Tibial artery (tissue), 4 donors: ENCODE measurements around the gene FTSJ3.
"Not testable (repeated sequence)": the region's sequence is repeated elsewhere in the genome, so short reads cannot be mapped to it uniquely, and the experiment has no call there.

Experiments
- DNase-seq, 2 donors: peaks; one replicate each; pipeline ENCODE4 v3.0.0-alpha.2; 2019
- H3K27ac ChIP-seq, 2 donors: fragments of 200-600 bp; sonication (generic) in 1 of 2; 1 replicate in 1 of 2; 2 replicates in 1 of 2; pipeline ENCODE4 v1.5.1; 2018 to 2019; ENCODE audit warnings: mild to moderate bottlenecking in 1 of 2
- H3K27me3 ChIP-seq, 2 donors: fragments of 200-600 bp; sonication (generic) in 1 of 2; one replicate each; pipeline versions ENCODE4 v1.5.1 to v1.6.0; 2016 to 2019
- H3K36me3 ChIP-seq, 3 donors: fragments of 200-600 bp; sonication (generic) in 2 of 3; one replicate each; pipeline ENCODE4 v1.5.1; 2016 to 2019; ENCODE audit warnings: mild to moderate bottlenecking in 2 of 3
- H3K4me1 ChIP-seq, 4 donors: fragments of 200-600 bp; sonication (generic) in 2 of 4; 1 replicate in 3 of 4; 2 replicates in 1 of 4; pipeline ENCODE4 v1.5.1; 2016 to 2019
- H3K4me3 ChIP-seq, 2 donors: fragments of 200-600 bp; sonication (generic) in 1 of 2; 1 replicate in 1 of 2; 2 replicates in 1 of 2; pipeline ENCODE4 v1.5.1; 2018 to 2019; ENCODE audit warnings: mild to moderate bottlenecking in 2 of 2
- H3K9me3 ChIP-seq, 3 donors: fragments of 200-600 bp; sonication (generic) in 1 of 3; one replicate each; pipeline ENCODE4 v1.5.1; 2016 to 2019
- intact Hi-C: fragments of 100-400 bp; cut with DNase I; formaldehyde crosslinking; loops from one replicate; pipeline ENCODE4 v1.15.0; 2023; ENCODE audit warnings: low total_unique reads
- TF ChIP-seq, protein P1 (sequence below), 2 experiments: fragments of 200-600 bp in 1 of 2; fragments of 450-650 bp in 1 of 2; IDR thresholded peaks; one replicate each; pipeline ENCODE4 v1.5.1; 2017 to 2019; ENCODE audit warnings: antibody characterized with exemption in 2 of 2, mild to moderate bottlenecking in 1 of 2, moderate library complexity in 1 of 2

FTSJ3 gene

DNA sequence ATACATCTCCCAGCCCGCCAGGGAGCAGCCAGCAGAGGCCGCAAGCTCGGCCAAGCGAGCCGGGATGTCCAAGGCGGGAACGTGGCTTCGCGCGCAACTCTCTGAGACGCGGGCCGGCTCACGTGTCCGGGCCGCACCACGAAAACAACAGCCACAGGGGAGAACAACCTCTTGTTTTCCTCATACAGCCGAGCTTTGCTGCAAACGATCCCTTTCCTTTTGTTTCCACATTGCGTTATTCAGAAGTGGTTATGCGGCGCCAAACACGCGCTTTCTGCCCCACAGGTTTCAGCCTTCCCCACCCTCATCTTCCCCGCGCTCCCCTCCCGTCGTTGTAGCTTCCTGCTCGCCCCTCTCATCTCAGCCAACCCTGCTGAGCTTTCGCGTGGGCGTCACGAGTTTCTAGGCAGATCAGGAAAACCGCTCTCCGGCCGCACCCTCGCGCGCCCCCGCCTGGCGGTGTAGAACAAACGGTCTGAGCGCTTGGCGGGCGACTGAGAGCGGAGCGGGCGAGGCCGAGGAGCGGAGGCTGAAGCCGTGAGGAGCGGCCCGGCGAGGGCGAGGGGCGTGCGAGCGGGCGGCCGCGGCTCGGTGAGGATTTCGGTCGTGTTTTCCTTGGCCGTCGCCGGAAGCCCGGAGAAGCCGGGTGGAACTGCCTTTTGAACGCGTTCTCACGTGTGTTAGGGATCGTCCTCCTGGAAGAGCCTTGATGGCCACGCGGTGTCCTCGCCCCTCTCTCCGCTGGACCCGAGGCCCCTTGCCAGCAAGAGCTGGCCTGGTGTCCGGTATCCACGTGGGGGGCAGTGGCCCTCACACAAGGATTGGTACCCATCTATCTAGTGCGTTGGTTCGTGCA is 21.6 kb upstream of the FTSJ3 start:
- TF ChIP-seq, protein P1, sequence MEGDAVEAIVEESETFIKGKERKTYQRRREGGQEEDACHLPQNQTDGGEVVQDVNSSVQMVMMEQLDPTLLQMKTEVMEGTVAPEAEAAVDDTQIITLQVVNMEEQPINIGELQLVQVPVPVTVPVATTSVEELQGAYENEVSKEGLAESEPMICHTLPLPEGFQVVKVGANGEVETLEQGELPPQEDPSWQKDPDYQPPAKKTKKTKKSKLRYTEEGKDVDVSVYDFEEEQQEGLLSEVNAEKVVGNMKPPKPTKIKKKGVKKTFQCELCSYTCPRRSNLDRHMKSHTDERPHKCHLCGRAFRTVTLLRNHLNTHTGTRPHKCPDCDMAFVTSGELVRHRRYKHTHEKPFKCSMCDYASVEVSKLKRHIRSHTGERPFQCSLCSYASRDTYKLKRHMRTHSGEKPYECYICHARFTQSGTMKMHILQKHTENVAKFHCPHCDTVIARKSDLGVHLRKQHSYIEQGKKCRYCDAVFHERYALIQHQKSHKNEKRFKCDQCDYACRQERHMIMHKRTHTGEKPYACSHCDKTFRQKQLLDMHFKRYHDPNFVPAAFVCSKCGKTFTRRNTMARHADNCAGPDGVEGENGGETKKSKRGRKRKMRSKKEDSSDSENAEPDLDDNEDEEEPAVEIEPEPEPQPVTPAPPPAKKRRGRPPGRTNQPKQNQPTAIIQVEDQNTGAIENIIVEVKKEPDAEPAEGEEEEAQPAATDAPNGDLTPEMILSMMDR (IDR thresholded peaks at IDR 0.05) = peak; percentile 60 to 65
- peak; percentile 90 to 96 for DNase-seq
- Histone ChIP-seq H3K27ac (peak overlapping the region; percentile 52 to 59), H3K9me3 (no peaks in the 10 kb centered on the region), H3K27me3 (no peaks in the 10 kb centered on the region), H3K4me1 (peaks cover 0 to 12% (median 2%) of the 10 kb centered on the region in 4 donors), H3K4me3 (peak overlapping the region; percentile 34 to 35), H3K36me3 (no peaks in the 10 kb centered on the region)
- intact Hi-C loops = no loop called here

DNA sequence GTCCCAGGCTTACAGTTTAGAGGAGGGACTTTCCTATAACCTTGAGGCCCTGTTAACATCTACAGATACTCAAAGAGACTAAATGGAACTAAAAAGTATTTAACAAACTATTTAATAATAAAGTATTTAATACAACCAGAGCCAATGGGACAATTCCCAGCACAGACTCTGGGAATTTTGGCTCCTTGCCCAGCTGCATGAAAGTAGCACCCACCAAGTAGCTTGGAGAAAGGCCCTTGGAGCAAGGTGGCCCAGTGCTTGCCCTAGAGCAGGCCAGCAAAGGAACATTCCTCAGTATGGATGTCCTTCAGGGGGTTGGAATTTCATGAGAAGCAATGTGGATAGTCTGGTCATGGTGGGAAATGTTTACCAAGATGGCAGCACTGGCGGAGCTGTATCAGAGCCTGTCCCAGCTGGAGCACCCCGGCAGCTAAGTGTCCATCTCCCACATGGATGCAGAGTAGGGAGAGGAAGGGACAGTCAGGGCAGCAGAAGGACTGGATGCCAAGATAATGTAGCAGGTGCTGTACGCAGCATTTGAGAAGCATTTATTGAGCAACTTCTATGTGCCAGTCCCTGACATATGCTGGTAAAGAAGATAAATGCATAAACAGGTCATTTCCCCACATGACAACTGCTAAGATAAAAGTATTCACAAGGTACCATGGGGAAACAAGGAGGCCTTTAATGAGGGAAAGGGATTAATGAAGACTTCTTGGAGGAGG is 20.2 kb upstream of the FTSJ3 start:
- Histone ChIP-seq H3K4me1 (peaks cover 0 to 19% (median 7%) of the 10 kb centered on the region in 4 donors), H3K27ac (no peak overlapping the region), H3K36me3 (no peaks in the 10 kb centered on the region), H3K27me3 (no peaks in the 10 kb centered on the region), H3K9me3 (no peaks in the 10 kb centered on the region), H3K4me3 (no peak overlapping the region)
- intact Hi-C loops = no loop called here
- TF ChIP-seq, protein P1 (IDR thresholded peaks at IDR 0.05) = no peak
- DNase-seq = no peak

GRCh38 chr17:63845509-63845908 is 18.0 kb upstream of the FTSJ3 start:
- no peak overlapping the region for H3K27ac ChIP-seq
- no peak overlapping the region for H3K4me3 ChIP-seq
- TF ChIP-seq, protein P1 (IDR thresholded peaks at IDR 0.05) = no peak
- H3K9me3 ChIP-seq = no peaks in the 10 kb centered on the region
- H3K36me3 ChIP-seq = no peaks in the 10 kb centered on the region
- H3K27me3 ChIP-seq = no peaks in the 10 kb centered on the region
- H3K4me1 ChIP-seq = peaks cover 0 to 30% (median 18%) of the 10 kb centered on the region in 4 donors
- no peak for DNase-seq
- intact Hi-C loops = no loop called here

DNA sequence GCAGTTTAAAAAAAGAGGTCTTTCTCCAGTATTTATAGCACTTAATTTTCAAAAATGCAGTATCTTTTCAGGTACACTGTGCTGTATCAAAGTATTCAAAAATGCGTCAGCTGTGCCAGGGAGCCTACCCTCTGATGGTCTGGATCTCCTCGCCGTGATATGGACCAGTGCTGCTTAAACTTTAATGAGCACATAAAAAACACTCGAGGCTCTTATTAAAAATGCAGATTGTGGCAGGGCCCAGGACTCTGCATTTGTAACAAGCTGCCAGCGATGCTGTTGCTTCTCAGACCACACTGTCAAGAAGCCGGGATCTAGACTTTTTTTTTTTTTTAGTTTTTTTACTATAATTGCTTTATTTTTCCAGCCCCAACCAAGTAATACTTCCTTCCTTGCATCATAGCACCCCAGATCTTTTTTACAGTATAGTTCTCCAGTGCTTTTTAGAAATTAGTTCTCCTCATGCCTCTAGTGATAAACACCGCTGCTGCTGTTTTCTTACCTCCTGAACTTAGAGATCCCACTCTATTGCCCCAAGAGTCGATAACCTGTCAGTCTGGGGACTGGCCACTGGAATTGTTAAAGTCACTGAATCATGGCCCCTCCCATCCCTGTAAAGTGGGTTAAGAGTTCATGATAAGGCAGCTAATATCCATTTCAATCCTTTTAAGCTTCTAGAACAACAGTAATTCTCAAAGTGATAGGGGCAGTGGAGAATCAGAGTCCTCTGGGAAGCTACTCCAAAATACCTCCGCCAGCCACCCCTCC is 16.6 kb upstream of the FTSJ3 start:
- Histone ChIP-seq H3K27ac (peak overlapping the region; percentile 89 to 99), H3K27me3 (no peaks in the 10 kb centered on the region), H3K36me3 (no peaks in the 10 kb centered on the region), H3K4me1 (peaks cover 4 to 42% (median 32%) of the 10 kb centered on the region in 4 donors), H3K4me3 (peak overlapping the region; percentile 75 to 96), H3K9me3 (no peaks in the 10 kb centered on the region)
- TF ChIP-seq, protein P1 (IDR thresholded peaks at IDR 0.05) = no peak
- no peak for DNase-seq
- intact Hi-C loops = no loop called here

GRCh38 chr17:63843387-63843888 is 16.0 kb upstream of the FTSJ3 start:
- Histone ChIP-seq H3K4me1 (peaks cover 5 to 43% (median 37%) of the 10 kb centered on the region in 4 donors), H3K4me3 (peak overlapping the region; percentile 75 to 96), H3K27ac (peak overlapping the region; percentile 89 to 99)
- H3K9me3 ChIP-seq, H3K36me3 ChIP-seq, intact Hi-C loops, H3K27me3 ChIP-seq: not testable (repeated sequence)
- peak; percentile 75 to 88 for DNase-seq
